Upper lobe of left lung (tissue), 6 donors: Measurements from ENCODE around the gene TSPYL1. TPM values are rescaled to one million over a fixed set of nuclear protein-coding genes. Genes with fewer than 3 reads are reported as not detected.
A peak's percentile ranks its signal among the peaks of the same experiment; 100 is the strongest.

Experiments
- ATAC-seq, 2 donors: fragments of 200-7000 bp; cut with Tn5 transposase; one replicate each; pipeline ENCODE4 v1.9.1; 2022; ENCODE audit warnings: mild to moderate bottlenecking in 2 of 2, moderate library complexity in 2 of 2; ENCODE audit not compliant: low FRiP score in 2 of 2
- DNase-seq, 2 donors: peaks; one replicate each; pipeline ENCODE4 v3.0.0-alpha.2; 2019 to 2020
- H3K27ac ChIP-seq, 4 donors: fragments of 200-600 bp; sonication (generic); one replicate each; pipeline ENCODE4 v1.5.1; 2016 to 2019
- H3K27me3 ChIP-seq, 4 donors: fragments of 200-600 bp; sonication (generic); one replicate each; pipeline ENCODE4 v1.5.1; 2017 to 2019
- H3K36me3 ChIP-seq, 4 donors: fragments of 200-600 bp; sonication (generic); one replicate each; pipeline ENCODE4 v1.5.1; 2016 to 2019
- H3K4me1 ChIP-seq, 4 donors: fragments of 200-600 bp; sonication (generic); one replicate each; pipeline ENCODE4 v1.5.1; 2018 to 2019
- H3K4me3 ChIP-seq, 4 donors: fragments of 200-600 bp; sonication (generic); one replicate each; pipeline ENCODE4 v1.5.1; 2017 to 2019; ENCODE audit warnings: mild to moderate bottlenecking in 2 of 4, moderate library complexity in 1 of 4
- H3K9me3 ChIP-seq, 4 donors: fragments of 200-600 bp; sonication (generic); one replicate each; pipeline ENCODE4 v1.5.1; 2018 to 2019
- EP300 ChIP-seq, 4 donors: sonication (generic); formaldehyde crosslinking; IDR thresholded peaks; one replicate each; pipeline ENCODE4 v1.5.1; 2017; ENCODE audit warnings: antibody characterized with exemption in 4 of 4, control low read depth in 2 of 4
- POLR2A ChIP-seq, 4 donors: fragments of 450-650 bp; IDR thresholded peaks; one replicate each; pipeline ENCODE4 v1.5.1; 2016 to 2017; ENCODE audit warnings: antibody characterized with exemption in 4 of 4, mild to moderate bottlenecking in 2 of 4
- POLR2AphosphoS5 ChIP-seq, 2 donors: sonication (generic); formaldehyde crosslinking; IDR thresholded peaks; one replicate each; pipeline ENCODE4 v1.5.1; 2017; ENCODE audit warnings: antibody characterized with exemption in 2 of 2
- WGBS, 2 donors: methylation state at CpG; one replicate each; pipeline ENCODE4 v1.1.5; 2017 to 2018; 5-methylcytosine and 5-hydroxymethylcytosine counted together
- total RNA-seq, 6 donors: library from RNA; depleted of rRNA in 4 of 6; stranded (reverse); fragments of >200 nt in 4 of 6; gene quantifications; one replicate each; pipeline versions ENCODE4 v1.1.0 to v1.2.1, GENCODE V29; 2016 to 2021
- TF ChIP-seq, protein P1 (sequence below), 6 experiments: fragments of 450-650 bp in 4 of 6; fragments of 200-600 bp in 2 of 6; sonication (generic) in 2 of 6; IDR thresholded peaks; one replicate each; pipeline ENCODE4 v1.5.1; 2016 to 2019; ENCODE audit warnings: antibody characterized with exemption in 6 of 6
- donor health status: DM: no; HTN: no; CAD: no; lungs with moderate emphysema.
- donor health status: DM: no; HTN: yes; CAD: no; lungs with severe emphysema.

Gene TSPYL1
- total RNA-seq, 6 donors from 2014 or later = 33.5 to 83.6 (median 64.9) TPM

- no peaks in the 10 kb centered on the region for H3K4me1 ChIP-seq
- no peaks in the 10 kb centered on the region for H3K27me3 ChIP-seq
- no peak for ATAC-seq
- no peak overlapping the region for H3K4me3 ChIP-seq
- H3K9me3 ChIP-seq = no peaks in the 10 kb centered on the region
- no peak for DNase-seq
- no peak overlapping the region for H3K27ac ChIP-seq
- no peaks in the 10 kb centered on the region for H3K36me3 ChIP-seq
- no peak for TF ChIP-seq POLR2A (IDR thresholded peaks at IDR 0.05)
- TF ChIP-seq, protein P1, sequence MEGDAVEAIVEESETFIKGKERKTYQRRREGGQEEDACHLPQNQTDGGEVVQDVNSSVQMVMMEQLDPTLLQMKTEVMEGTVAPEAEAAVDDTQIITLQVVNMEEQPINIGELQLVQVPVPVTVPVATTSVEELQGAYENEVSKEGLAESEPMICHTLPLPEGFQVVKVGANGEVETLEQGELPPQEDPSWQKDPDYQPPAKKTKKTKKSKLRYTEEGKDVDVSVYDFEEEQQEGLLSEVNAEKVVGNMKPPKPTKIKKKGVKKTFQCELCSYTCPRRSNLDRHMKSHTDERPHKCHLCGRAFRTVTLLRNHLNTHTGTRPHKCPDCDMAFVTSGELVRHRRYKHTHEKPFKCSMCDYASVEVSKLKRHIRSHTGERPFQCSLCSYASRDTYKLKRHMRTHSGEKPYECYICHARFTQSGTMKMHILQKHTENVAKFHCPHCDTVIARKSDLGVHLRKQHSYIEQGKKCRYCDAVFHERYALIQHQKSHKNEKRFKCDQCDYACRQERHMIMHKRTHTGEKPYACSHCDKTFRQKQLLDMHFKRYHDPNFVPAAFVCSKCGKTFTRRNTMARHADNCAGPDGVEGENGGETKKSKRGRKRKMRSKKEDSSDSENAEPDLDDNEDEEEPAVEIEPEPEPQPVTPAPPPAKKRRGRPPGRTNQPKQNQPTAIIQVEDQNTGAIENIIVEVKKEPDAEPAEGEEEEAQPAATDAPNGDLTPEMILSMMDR (IDR thresholded peaks at IDR 0.05) = no peak
- TF ChIP-seq POLR2AphosphoS5 (IDR thresholded peaks at IDR 0.05) = no peak
- no peak for TF ChIP-seq EP300 (IDR thresholded peaks at IDR 0.05)
Observed at GRCh38 chr6:116309001-116309400, 29.3 kb upstream of the TSPYL1 start.

GRCh38 chr6:116307633-116308032 lies 27.9 kb upstream of the TSPYL1 start:
- Histone ChIP-seq H3K27me3 (no peaks in the 10 kb centered on the region), H3K36me3 (no peaks in the 10 kb centered on the region), H3K4me1 (no peaks in the 10 kb centered on the region), H3K9me3 (no peaks in the 10 kb centered on the region), H3K4me3 (no peak overlapping the region), H3K27ac (no peak overlapping the region)
- no peak for ATAC-seq
- TF ChIP-seq EP300 (IDR thresholded peaks at IDR 0.05) (no peak), POLR2A (IDR thresholded peaks at IDR 0.05) (no peak), POLR2AphosphoS5 (IDR thresholded peaks at IDR 0.05) (no peak)
- TF ChIP-seq, protein P1 (IDR thresholded peaks at IDR 0.05) = no peak
- 94 to 97% methylated on average over 1 of the region's 1 CpG for WGBS, 2 donors
- DNase-seq = no peak

DNA sequence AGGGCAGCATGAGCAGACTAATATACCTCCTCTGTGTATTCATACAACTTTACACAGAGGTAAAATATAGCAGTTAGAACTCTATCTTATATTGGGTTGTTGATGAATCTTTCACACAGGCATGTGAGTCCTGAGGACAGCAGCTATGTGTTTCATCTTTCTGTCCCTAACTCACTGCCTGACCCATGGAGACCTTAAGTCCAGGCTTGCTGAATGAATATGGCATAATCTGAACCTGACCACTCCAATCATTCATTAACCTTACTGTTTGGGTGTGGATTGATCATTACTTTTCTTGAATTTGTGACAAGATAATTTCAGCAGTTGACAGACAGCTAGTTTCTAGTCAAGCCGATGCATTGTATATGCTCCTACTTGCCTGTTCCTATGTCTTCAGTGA lies 27.3 kb upstream of the TSPYL1 start:
- Histone ChIP-seq H3K36me3 (no peaks in the 10 kb centered on the region), H3K4me1 (no peaks in the 10 kb centered on the region), H3K27ac (no peak overlapping the region), H3K4me3 (no peak overlapping the region), H3K9me3 (no peaks in the 10 kb centered on the region), H3K27me3 (no peaks in the 10 kb centered on the region)
- WGBS, 2 donors = 95 to 96% methylated on average over 1 of the region's 1 CpG
- DNase-seq (no peak), ATAC-seq (no peak)
- no peak for TF ChIP-seq POLR2A (IDR thresholded peaks at IDR 0.05)
- TF ChIP-seq, protein P1 (IDR thresholded peaks at IDR 0.05) = no peak
- TF ChIP-seq EP300 (IDR thresholded peaks at IDR 0.05) = no peak
- no peak for TF ChIP-seq POLR2AphosphoS5 (IDR thresholded peaks at IDR 0.05)

GRCh38 chr6:116304538-116305097 lies 24.9 kb upstream of the TSPYL1 start:
- Histone ChIP-seq H3K4me1 (no peaks in the 10 kb centered on the region), H3K4me3 (no peak overlapping the region), H3K27ac (no peak overlapping the region), H3K9me3 (no peaks in the 10 kb centered on the region), H3K36me3 (no peaks in the 10 kb centered on the region), H3K27me3 (no peaks in the 10 kb centered on the region)
- no peak for ATAC-seq
- no peak for TF ChIP-seq EP300 (IDR thresholded peaks at IDR 0.05)
- no peak for TF ChIP-seq POLR2AphosphoS5 (IDR thresholded peaks at IDR 0.05)
- TF ChIP-seq POLR2A (IDR thresholded peaks at IDR 0.05) = no peak
- TF ChIP-seq, protein P1 (IDR thresholded peaks at IDR 0.05) = no peak
- DNase-seq = no peak

DNA sequence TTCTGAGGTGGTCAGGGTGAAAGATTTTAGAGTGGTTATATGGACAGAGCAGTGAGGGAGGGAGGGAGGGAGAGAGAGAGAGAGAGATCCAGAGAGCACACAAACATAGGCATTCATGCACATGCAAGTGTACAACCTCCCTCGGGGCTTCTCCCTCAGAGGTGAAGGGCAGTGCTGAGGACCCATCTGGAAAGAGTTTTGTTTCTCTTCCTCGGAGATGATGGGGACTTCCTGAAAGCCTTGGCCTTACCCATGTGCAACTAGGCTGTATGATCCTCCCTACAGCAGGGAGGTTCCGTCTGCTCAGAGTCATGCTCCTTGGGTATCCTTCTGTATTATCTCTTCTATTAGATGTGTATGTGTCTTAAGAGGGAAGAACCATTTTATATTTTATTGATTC lies 21.4 kb upstream of the TSPYL1 start:
- DNase-seq (no peak), ATAC-seq (peak in 1 of 2 donors; percentile 22)
- 84 to 93% methylated on average over 3 of the region's 3 CpGs for WGBS, 2 donors
- Histone ChIP-seq H3K9me3 (no peaks in the 10 kb centered on the region), H3K4me3 (no peak overlapping the region), H3K27me3 (no peaks in the 10 kb centered on the region), H3K4me1 (no peaks in the 10 kb centered on the region), H3K36me3 (no peaks in the 10 kb centered on the region), H3K27ac (no peak overlapping the region)
- no peak for TF ChIP-seq POLR2A (IDR thresholded peaks at IDR 0.05)
- TF ChIP-seq, protein P1 (IDR thresholded peaks at IDR 0.05) = no peak
- TF ChIP-seq POLR2AphosphoS5 (IDR thresholded peaks at IDR 0.05) = no peak
- TF ChIP-seq EP300 (IDR thresholded peaks at IDR 0.05) = no peak
